ENCODE data around the gene C2orf76.

The C2orf76 gene

DNA sequence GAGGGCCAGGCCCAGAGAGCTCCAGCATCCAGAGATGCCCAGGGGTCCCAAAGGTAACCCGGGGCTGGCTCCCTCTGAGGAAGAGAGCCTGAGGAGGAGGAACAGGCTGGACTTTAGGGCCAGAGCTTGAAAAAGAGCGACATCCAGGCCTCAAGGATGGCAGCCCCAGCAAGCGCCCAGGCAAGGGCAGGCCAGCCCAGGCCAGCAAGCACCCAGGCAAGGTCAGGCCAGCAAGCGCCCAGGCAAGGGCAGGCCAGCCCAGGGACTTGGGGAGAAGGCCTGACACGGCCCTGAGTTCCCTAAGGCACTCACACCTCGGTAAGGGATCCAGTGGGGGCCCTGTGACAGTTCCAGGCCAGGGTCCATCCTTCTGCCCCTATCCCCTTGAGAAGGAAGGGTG is 30.6 kb upstream of the C2orf76 start:
- no peak overlapping the region for H3K27ac ChIP-seq (ENCODE audit: low read length)
- no peaks in the 10 kb centered on the region for H3K36me3 ChIP-seq (ENCODE audit: control insufficient read depth, insufficient read depth, low read length)
- no peaks in the 10 kb centered on the region for H3K9me3 ChIP-seq (ENCODE audit: control insufficient read depth, insufficient read depth, low read length)
- no peaks in the 10 kb centered on the region for H3K4me1 ChIP-seq (ENCODE audit: control insufficient read depth, insufficient read depth, low read length)
- H3K27me3 ChIP-seq (ENCODE audit: control insufficient read depth, insufficient read depth, low read length), result no peaks in the 10 kb centered on the region
- no CpG with 5 or more reads among the region's 6 CpGs for WGBS (ENCODE audit: insufficient coverage, insufficient read length)
- no peak for DNase-seq (ENCODE audit: low read depth, low spot score)
- H3K4me3 ChIP-seq (ENCODE audit: low read length), result no peak overlapping the region

DNA sequence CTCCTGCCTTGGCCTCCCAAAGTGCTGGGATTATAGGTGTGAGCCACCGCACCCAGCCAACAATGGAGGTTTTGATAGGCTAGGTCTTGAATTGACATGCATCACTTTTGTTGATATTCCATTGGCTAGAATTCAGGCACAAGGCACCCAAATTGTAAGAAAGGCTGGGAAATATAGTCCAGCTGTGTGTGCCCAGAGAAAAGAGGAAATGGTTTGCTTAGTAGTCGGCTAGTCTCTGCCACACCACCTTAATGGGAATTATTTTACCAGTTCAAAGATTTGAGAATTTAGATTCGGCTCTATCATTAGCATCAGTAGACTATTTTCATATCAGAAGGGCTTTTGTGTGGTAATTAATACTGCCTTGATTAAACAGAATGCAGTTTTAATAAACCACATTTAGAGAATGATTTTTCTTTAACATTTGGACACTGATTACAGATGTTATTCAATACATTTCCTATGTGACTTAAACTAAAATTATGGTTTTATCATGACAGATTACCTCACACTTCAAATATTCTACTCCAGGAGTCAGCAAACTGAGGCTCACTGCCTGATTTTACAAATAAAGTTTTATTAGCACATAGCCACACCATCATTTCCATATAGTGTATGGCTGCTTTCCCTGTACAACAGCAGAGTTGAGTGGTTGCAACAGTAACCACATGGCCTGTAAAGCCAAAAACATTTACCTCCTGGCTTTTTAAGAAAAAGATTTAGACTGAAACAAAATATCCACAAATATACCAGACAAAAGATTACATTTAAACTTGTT is 27.5 kb upstream of the C2orf76 start:
- H3K27me3 ChIP-seq (ENCODE audit: control insufficient read depth, insufficient read depth, low read length), result no peaks in the 10 kb centered on the region
- H3K4me3 ChIP-seq (ENCODE audit: low read length), result no peak overlapping the region
- no peaks in the 10 kb centered on the region for H3K36me3 ChIP-seq (ENCODE audit: control insufficient read depth, insufficient read depth, low read length)
- H3K4me1 ChIP-seq (ENCODE audit: control insufficient read depth, insufficient read depth, low read length), result no peaks in the 10 kb centered on the region
- no peak for DNase-seq (ENCODE audit: low read depth, low spot score)
- no peaks in the 10 kb centered on the region for H3K9me3 ChIP-seq (ENCODE audit: control insufficient read depth, insufficient read depth, low read length)
- no CpG with 5 or more reads among the region's 3 CpGs for WGBS (ENCODE audit: insufficient coverage, insufficient read length)
- no peak overlapping the region for H3K27ac ChIP-seq (ENCODE audit: low read length)

- Histone ChIP-seq H3K4me1 (ENCODE audit: control insufficient read depth, insufficient read depth, low read length) (no peaks in the 10 kb centered on the region; the same call in 1 of the 2 replicates), H3K9me3 (ENCODE audit: control insufficient read depth, insufficient read depth, low read length) (no peaks in the 10 kb centered on the region), H3K27me3 (ENCODE audit: control insufficient read depth, insufficient read depth, low read length) (no peaks in the 10 kb centered on the region), H3K36me3 (ENCODE audit: control insufficient read depth, insufficient read depth, low read length) (no peaks in the 10 kb centered on the region), H3K4me3 (ENCODE audit: low read length) (no peak overlapping the region), H3K27ac (ENCODE audit: low read length) (no peak overlapping the region)
- no CpG with 5 or more reads among the region's 5 CpGs for WGBS (ENCODE audit: insufficient coverage, insufficient read length)
- no peak for DNase-seq (ENCODE audit: low read depth, low spot score)
Measured at GRCh38 chr2:119389615-119390306, 23.1 kb upstream of the C2orf76 start.

- no peak for DNase-seq (ENCODE audit: low read depth, low spot score)
- Histone ChIP-seq H3K27me3 (ENCODE audit: control insufficient read depth, insufficient read depth, low read length) (no peaks in the 10 kb centered on the region), H3K4me3 (ENCODE audit: low read length) (no peak overlapping the region), H3K9me3 (ENCODE audit: control insufficient read depth, insufficient read depth, low read length) (no peaks in the 10 kb centered on the region), H3K4me1 (ENCODE audit: control insufficient read depth, insufficient read depth, low read length) (no peaks in the 10 kb centered on the region; the same call in 1 of the 2 replicates), H3K36me3 (ENCODE audit: control insufficient read depth, insufficient read depth, low read length) (no peaks in the 10 kb centered on the region), H3K27ac (ENCODE audit: low read length) (no peak overlapping the region)
- no CpG with 5 or more reads among the region's 9 CpGs for WGBS (ENCODE audit: insufficient coverage, insufficient read length)
Measured at GRCh38 chr2:119387381-119388129, 20.9 kb upstream of the C2orf76 start.

DNA sequence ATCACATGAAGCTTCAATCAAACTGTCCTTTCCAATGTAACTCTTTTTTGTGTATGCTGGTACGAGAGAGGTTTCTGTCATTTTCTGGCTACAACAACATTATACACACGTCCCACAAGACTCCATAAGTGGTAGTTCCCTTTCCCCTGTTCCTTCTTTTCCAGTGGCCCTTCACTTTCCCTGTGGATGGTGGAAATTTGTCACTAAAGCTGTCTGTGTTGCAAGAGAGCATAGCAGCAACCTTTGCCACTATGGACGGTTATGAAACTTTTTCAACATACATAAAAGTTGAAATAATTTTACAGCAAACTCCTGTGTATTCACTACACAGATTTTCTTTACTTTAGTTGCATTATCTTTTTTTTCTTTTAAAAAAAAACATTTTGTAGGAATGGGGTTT is 18.8 kb upstream of the C2orf76 start:
- WGBS (ENCODE audit: insufficient coverage, insufficient read length), result no CpG with 5 or more reads among the region's 3 CpGs
- Histone ChIP-seq H3K9me3 (ENCODE audit: control insufficient read depth, insufficient read depth, low read length) (no peaks in the 10 kb centered on the region), H3K4me1 (ENCODE audit: control insufficient read depth, insufficient read depth, low read length) (no peaks in the 10 kb centered on the region; the same call in 1 of the 2 replicates), H3K27me3 (ENCODE audit: control insufficient read depth, insufficient read depth, low read length) (no peaks in the 10 kb centered on the region), H3K27ac (ENCODE audit: low read length) (no peak overlapping the region), H3K4me3 (ENCODE audit: low read length) (no peak overlapping the region), H3K36me3 (ENCODE audit: control insufficient read depth, insufficient read depth, low read length) (no peaks in the 10 kb centered on the region)
- no peak for DNase-seq (ENCODE audit: low read depth, low spot score)

- no CpG with 5 or more reads among the region's 4 CpGs for whole genome bisulfite sequencing (ENCODE audit: insufficient coverage, insufficient read length)
- H3K4me3 ChIP-seq (ENCODE audit: low read length), result no peak overlapping the region
- no peak overlapping the region for H3K27ac ChIP-seq (ENCODE audit: low read length)
- no peaks in the 10 kb centered on the region for H3K9me3 ChIP-seq (ENCODE audit: control insufficient read depth, insufficient read depth, low read length)
- no peaks in the 10 kb centered on the region for H3K36me3 ChIP-seq (ENCODE audit: control insufficient read depth, insufficient read depth, low read length)
- H3K4me1 ChIP-seq (ENCODE audit: control insufficient read depth, insufficient read depth, low read length), result no peaks in the 10 kb centered on the region; the same call in 1 of the 2 replicates
- no peak for DNase-seq (ENCODE audit: low read depth, low spot score)
- H3K27me3 ChIP-seq (ENCODE audit: control insufficient read depth, insufficient read depth, low read length), result no peaks in the 10 kb centered on the region
Measured at GRCh38 chr2:119384971-119385370, 18.3 kb upstream of the C2orf76 start.

DNA sequence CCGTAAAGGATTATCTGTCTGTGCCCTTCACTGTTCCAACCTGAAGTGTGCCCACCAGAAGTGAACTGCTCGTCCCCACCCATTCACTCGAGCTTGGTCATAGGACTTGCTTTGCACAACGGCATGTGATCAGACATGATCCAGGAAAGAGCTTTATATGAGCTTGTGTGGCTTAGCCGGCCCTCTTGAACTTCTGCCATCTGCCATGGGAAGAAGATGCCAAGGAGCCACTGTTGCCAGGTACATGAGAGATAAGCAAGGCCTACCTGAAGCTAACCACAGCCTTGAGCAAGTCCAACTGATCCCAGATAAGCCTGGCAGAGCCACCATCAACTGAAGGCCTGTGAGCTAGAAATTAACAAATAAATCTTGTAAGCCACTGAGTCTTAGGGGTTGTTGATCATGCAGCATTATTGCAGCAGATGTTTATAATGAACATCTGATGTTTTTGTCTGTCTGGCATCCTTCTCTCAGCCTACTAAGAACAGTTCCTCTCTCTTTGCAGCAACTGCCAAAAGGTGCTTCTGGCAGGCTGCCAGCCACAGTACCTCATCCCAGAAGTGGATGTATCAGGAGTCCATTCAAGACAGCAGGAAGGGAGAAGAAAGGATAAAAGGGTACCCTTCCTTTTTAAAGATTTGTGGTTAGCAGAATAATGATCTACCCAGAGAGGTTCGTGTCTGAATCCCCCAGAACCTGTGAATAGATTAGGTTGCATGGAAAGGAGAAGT is 16.9 kb upstream of the C2orf76 start:
- Histone ChIP-seq H3K36me3 (ENCODE audit: control insufficient read depth, insufficient read depth, low read length) (no peaks in the 10 kb centered on the region), H3K9me3 (ENCODE audit: control insufficient read depth, insufficient read depth, low read length) (no peaks in the 10 kb centered on the region), H3K4me3 (ENCODE audit: low read length) (no peak overlapping the region), H3K27me3 (ENCODE audit: control insufficient read depth, insufficient read depth, low read length) (no peaks in the 10 kb centered on the region), H3K4me1 (ENCODE audit: control insufficient read depth, insufficient read depth, low read length) (no peaks in the 10 kb centered on the region; the same call in 1 of the 2 replicates), H3K27ac (ENCODE audit: low read length) (no peak overlapping the region)
- no CpG with 5 or more reads among the region's 6 CpGs for WGBS (ENCODE audit: insufficient coverage, insufficient read length)
- no peak for DNase-seq (ENCODE audit: low read depth, low spot score)

DNA sequence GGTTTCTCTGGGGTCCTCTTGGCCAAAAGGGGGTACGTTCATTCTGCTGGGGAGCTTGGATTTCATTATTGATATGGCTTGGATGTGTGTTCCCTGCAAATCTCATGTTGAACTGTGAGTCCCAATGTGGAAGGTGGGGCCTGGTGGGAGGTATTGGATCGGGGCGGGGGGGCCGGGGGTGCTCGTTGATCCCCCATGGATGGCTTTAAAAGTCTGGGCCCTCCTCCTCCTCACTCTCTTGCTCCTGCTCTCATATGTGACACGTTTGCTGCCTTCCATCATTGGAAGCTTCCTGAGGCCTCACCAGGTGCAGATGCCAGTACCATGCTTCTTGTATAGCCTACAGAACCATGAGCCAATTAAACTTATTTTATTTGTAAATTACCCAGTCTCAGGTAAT is 11.9 kb upstream of the C2orf76 start:
- H3K9me3 ChIP-seq (ENCODE audit: control insufficient read depth, insufficient read depth, low read length), result no peaks in the 10 kb centered on the region
- no peaks in the 10 kb centered on the region for H3K4me1 ChIP-seq (ENCODE audit: control insufficient read depth, insufficient read depth, low read length)
- no peak overlapping the region for H3K4me3 ChIP-seq (ENCODE audit: low read length)
- peaks cover under 1% of the 10 kb centered on the region; the same call in 1 of the 2 replicates for H3K36me3 ChIP-seq (ENCODE audit: control insufficient read depth, insufficient read depth, low read length)
- H3K27ac ChIP-seq (ENCODE audit: low read length), result no peak overlapping the region
- H3K27me3 ChIP-seq (ENCODE audit: control insufficient read depth, insufficient read depth, low read length), result no peaks in the 10 kb centered on the region
- WGBS (ENCODE audit: insufficient coverage, insufficient read length), result no CpG with 5 or more reads among the region's 6 CpGs
- no peak for DNase-seq (ENCODE audit: low read depth, low spot score)

DNA sequence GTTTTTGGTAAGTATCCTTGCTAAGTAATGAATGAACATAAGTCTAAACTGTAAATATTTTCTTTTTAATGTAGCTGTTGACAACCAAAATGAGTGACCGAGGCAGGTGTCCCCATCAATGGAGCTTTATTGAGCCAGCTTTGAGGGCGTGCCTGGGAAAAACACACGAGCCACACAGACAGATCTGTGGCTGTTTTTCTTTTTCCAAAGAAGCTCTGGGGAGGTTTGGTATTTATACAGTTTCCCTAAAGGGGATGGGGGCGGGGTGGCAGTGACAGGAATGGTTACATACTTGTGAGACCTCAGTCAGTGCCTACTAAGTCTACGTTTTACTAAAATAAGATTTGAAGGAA is 11.3 kb upstream of the C2orf76 start:
- Histone ChIP-seq H3K4me3 (ENCODE audit: low read length) (no peak overlapping the region), H3K27me3 (ENCODE audit: control insufficient read depth, insufficient read depth, low read length) (no peaks in the 10 kb centered on the region), H3K27ac (ENCODE audit: low read length) (no peak overlapping the region), H3K4me1 (ENCODE audit: control insufficient read depth, insufficient read depth, low read length) (no peaks in the 10 kb centered on the region), H3K9me3 (ENCODE audit: control insufficient read depth, insufficient read depth, low read length) (no peaks in the 10 kb centered on the region), H3K36me3 (ENCODE audit: control insufficient read depth, insufficient read depth, low read length) (peaks cover 6% of the 10 kb centered on the region; the same call in 1 of the 2 replicates)
- WGBS (ENCODE audit: insufficient coverage, insufficient read length), result no CpG with 5 or more reads among the region's 5 CpGs
- no peak for DNase-seq (ENCODE audit: low read depth, low spot score)
